Mesenchymal stem cell (in vitro differentiated cells and primary cell): Measurements from ENCODE around the gene NRN1L.
A peak's percentile ranks its signal among the peaks of the same experiment; 100 is the strongest.

Source experiments
- DNase-seq: peaks from one replicate; pipeline ENCODE4 v3.0.0-alpha.2; 2013
- H2AFZ ChIP-seq: one replicate; pipeline ENCODE4 v1.6.1; 2013; ENCODE audit warnings: low read depth, mild to moderate bottlenecking, control low read depth, inconsistent platforms, low read length, moderate library complexity
- H2AK5ac ChIP-seq: 2 replicates; pipeline ENCODE4 v1.6.1; 2013; ENCODE audit warnings: low read length, moderate library complexity, mild to moderate bottlenecking, inconsistent platforms; ENCODE audit not compliant: severe bottlenecking
- H2BK120ac ChIP-seq: one replicate; pipeline ENCODE4 v1.6.1; 2013; ENCODE audit warnings: low read depth, mild to moderate bottlenecking, inconsistent platforms, low read length, moderate library complexity
- H2BK12ac ChIP-seq, 2 experiments: one replicate each; pipeline ENCODE4 v1.6.1; 2013; ENCODE audit warnings: inconsistent platforms in 2 of 2, low read length in 2 of 2, mild to moderate bottlenecking in 2 of 2, moderate library complexity in 2 of 2, control low read depth in 1 of 2
- H2BK15ac ChIP-seq: one replicate; pipeline ENCODE4 v1.6.1; 2013; ENCODE audit warnings: mild to moderate bottlenecking, low read depth, inconsistent platforms; ENCODE audit not compliant: poor library complexity, severe bottlenecking
- H2BK5ac ChIP-seq: 2 replicates; pipeline ENCODE4 v1.6.1; 2013; ENCODE audit warnings: low read depth, mild to moderate bottlenecking, low read length, control low read depth, inconsistent platforms; ENCODE audit not compliant: poor library complexity, severe bottlenecking
- H3K14ac ChIP-seq, 2 experiments: one replicate each; pipeline ENCODE4 v1.6.1; 2013; ENCODE audit warnings: inconsistent platforms in 2 of 2, low read length in 2 of 2, control low read depth in 1 of 2, mild to moderate bottlenecking in 1 of 2, moderate library complexity in 1 of 2
- H3K18ac ChIP-seq, 2 experiments: one replicate each; pipeline ENCODE4 v1.6.1; 2013; ENCODE audit warnings: inconsistent platforms in 2 of 2, low read length in 2 of 2, control low read depth in 1 of 2, low read depth in 1 of 2, mild to moderate bottlenecking in 1 of 2
- H3K23ac ChIP-seq, 2 experiments: one replicate each; pipeline ENCODE4 v1.6.1; 2013; ENCODE audit warnings: inconsistent platforms in 2 of 2, low read length in 2 of 2, mild to moderate bottlenecking in 2 of 2, moderate library complexity in 2 of 2, control low read depth in 1 of 2
- H3K27ac ChIP-seq: 2 replicates; pipeline ENCODE4 v1.5.1; 2013; ENCODE audit warnings: mild to moderate bottlenecking, moderate library complexity, low read length, control low read depth, inconsistent platforms; ENCODE audit not compliant: poor library complexity, severe bottlenecking
- H3K27me3 ChIP-seq, 2 experiments: 2 replicates each; pipeline versions ENCODE4 v1.6.1 to v1.7.0; 2013; ENCODE audit warnings: low read length in 2 of 2, mild to moderate bottlenecking in 2 of 2, moderate library complexity in 2 of 2, control low read depth in 1 of 2, inconsistent platforms in 1 of 2; ENCODE audit not compliant: control insufficient read depth in 1 of 2, insufficient read depth in 1 of 2
- H3K36me3 ChIP-seq, 2 experiments: 2 replicates each; pipeline versions ENCODE4 v1.6.1 to v1.7.0; 2013; ENCODE audit warnings: low read length in 2 of 2, control low read depth in 1 of 2, inconsistent platforms in 1 of 2, low read depth in 1 of 2, mild to moderate bottlenecking in 1 of 2; ENCODE audit not compliant: insufficient read depth in 2 of 2, control insufficient read depth in 1 of 2
- H3K4ac ChIP-seq, 2 experiments: one replicate each; pipeline ENCODE4 v1.6.1; 2013; ENCODE audit warnings: inconsistent platforms in 2 of 2, low read length in 2 of 2, mild to moderate bottlenecking in 2 of 2, moderate library complexity in 2 of 2, control low read depth in 1 of 2, low read depth in 1 of 2
- H3K4me1 ChIP-seq: 2 replicates; pipeline ENCODE4 v1.6.1; 2013; ENCODE audit warnings: low read depth, low read length, control low read depth; ENCODE audit not compliant: control insufficient read depth, insufficient read depth
- H3K4me2 ChIP-seq: 2 replicates; pipeline ENCODE4 v1.6.1; 2013; ENCODE audit warnings: low read length, mild to moderate bottlenecking, inconsistent platforms; ENCODE audit not compliant: poor library complexity, severe bottlenecking
- H3K4me3 ChIP-seq, 2 experiments: 2 replicates each; pipeline versions ENCODE4 v1.5.1 to v1.7.0; 2013; ENCODE audit warnings: low read length in 2 of 2, mild to moderate bottlenecking in 2 of 2, control low read depth in 1 of 2, low read depth in 1 of 2; ENCODE audit not compliant: insufficient read depth in 1 of 2
- H3K79me1 ChIP-seq: replicated peaks from 2 replicates; pipeline ENCODE4 v1.6.1; 2013; ENCODE audit warnings: mild to moderate bottlenecking, control low read depth, low read length, inconsistent platforms; ENCODE audit not compliant: poor library complexity, severe bottlenecking
- H3K9ac ChIP-seq: 2 replicates; pipeline ENCODE4 v1.7.0; 2013; ENCODE audit warnings: mild to moderate bottlenecking, low read length, moderate library complexity
- H3K9me3 ChIP-seq: 2 replicates; pipeline ENCODE4 v1.7.0; 2013; ENCODE audit warnings: mild to moderate bottlenecking, low read length; ENCODE audit not compliant: control insufficient read depth
- H4K8ac ChIP-seq: one replicate; pipeline ENCODE4 v1.6.1; 2013; ENCODE audit warnings: inconsistent platforms, mild to moderate bottlenecking, low read length, moderate library complexity
- H4K91ac ChIP-seq: one replicate; pipeline ENCODE4 v1.6.1; 2013; ENCODE audit warnings: mild to moderate bottlenecking, low read length, inconsistent platforms
- WGBS: methylation state at CpG from one replicate; pipeline ENCODE4 v1.1.7; 2013; ENCODE audit warnings: mixed read lengths; 5-methylcytosine and 5-hydroxymethylcytosine counted together

The NRN1L gene

DNA sequence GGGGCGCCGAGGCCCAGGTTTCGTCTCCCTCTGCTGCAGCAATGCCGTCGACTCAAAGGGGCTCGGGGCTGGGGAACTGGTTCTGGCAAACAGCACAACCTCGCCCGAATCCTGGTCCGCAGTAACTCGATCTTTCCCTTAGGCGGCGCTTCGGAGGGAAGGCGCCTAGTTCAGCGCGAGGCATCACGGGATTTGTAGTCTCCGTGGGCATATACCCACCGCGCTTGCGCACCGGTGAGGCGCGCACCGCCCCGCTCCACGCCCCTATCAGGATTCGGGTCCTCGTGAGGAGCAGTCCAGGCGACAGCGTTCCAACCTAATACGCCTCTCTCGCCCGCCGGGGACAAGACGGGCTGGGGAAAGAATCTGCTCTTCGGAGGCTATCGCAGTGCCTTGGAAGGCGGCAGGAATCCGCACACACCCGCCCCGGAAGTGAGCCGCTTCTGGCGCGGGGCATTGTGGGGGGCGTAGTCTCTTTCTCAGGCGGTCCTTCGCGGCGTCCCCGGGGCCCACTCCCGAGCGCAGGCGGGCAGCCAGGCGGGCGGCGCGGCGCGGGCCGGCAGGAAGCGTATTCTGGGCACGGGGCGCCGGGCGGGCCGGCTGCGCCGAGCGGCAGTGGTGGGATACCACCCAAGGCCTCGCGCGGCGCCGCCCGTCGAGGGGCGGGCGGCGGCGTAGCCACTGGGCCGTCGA is 42.7 kb upstream of the NRN1L start, which contains the start of gene THAP11:
Gene THAP11, plus strand, starts transcription at position 505 of the 693 bp plus-strand sequence. CDS start 235 bp downstream, outside the sequence.
- Histone ChIP-seq H2BK120ac (peak within 1 kb of the TSS; percentile 98), H4K8ac (peak within 1 kb of the TSS; percentile 99), H2BK12ac (peak within 1 kb of the TSS; percentile 84 to 96), H2AFZ (peak within 1 kb of the TSS; percentile 92), H3K4me2 (peak within 1 kb of the TSS; percentile 70), H2AK5ac (no peak within 1 kb of the TSS), H2BK15ac (peak within 1 kb of the TSS; percentile 99), H3K9me3 (no peaks in the 10 kb centered on the region), H3K36me3 (peaks cover 4 to 9% of the 10 kb centered on the region in 2 experiments), H2BK5ac (peak within 1 kb of the TSS; percentile 97), H3K27ac (peak within 1 kb of the TSS; percentile 99), H4K91ac (peak within 1 kb of the TSS; percentile 98), H3K14ac (peak within 1 kb of the TSS in 1 of 2 experiments; percentile 96), H3K18ac (peak within 1 kb of the TSS; percentile 97 to 100), H3K4ac (peak within 1 kb of the TSS; percentile 92 to 96), H3K23ac (peak within 1 kb of the TSS; percentile 43 to 74), H3K79me1 (peaks cover 5% of the 10 kb centered on the region), H3K9ac (peak within 1 kb of the TSS; percentile 98), H3K4me3 (peak within 1 kb of the TSS; percentile 89 to 92), H3K4me1 (peaks cover 19% of the 10 kb centered on the region), H3K27me3 (no peaks in the 10 kb centered on the region)
- DNase-seq: peak; percentile 95
- under 1% methylated on average over 82 of the region's 83 CpGs for WGBS

DNA sequence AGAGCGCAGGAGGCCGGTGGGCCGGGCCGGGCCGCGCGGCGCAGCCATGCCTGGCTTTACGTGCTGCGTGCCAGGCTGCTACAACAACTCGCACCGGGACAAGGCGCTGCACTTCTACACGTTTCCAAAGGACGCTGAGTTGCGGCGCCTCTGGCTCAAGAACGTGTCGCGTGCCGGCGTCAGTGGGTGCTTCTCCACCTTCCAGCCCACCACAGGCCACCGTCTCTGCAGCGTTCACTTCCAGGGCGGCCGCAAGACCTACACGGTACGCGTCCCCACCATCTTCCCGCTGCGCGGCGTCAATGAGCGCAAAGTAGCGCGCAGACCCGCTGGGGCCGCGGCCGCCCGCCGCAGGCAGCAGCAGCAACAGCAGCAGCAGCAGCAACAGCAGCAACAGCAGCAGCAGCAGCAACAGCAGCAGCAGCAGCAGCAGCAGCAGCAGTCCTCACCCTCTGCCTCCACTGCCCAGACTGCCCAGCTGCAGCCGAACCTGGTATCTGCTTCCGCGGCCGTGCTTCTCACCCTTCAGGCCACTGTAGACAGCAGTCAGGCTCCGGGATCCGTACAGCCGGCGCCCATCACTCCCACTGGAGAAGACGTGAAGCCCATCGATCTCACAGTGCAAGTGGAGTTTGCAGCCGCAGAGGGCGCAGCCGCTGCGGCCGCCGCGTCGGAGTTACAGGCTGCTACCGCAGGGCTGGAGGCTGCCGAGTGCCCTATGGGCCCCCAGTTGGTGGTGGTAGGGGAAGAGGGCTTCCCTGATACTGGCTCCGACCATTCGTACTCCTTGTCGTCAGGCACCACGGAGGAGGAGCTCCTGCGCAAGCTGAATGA is 42.0 kb upstream of the NRN1L start:
- peak overlapping the region in 1 of 2 experiments; percentile 70 for H2BK12ac ChIP-seq
- no peak overlapping the region for H2AK5ac ChIP-seq
- H4K91ac ChIP-seq: peak overlapping the region; percentile 88
- peak overlapping the region; percentile 43 to 74 for H3K23ac ChIP-seq
- H3K4me1 ChIP-seq: peaks cover 19% of the 10 kb centered on the region
- peak overlapping the region; percentile 70 for H3K4me2 ChIP-seq
- DNase-seq: peak; percentile 82
- H4K8ac ChIP-seq: peak overlapping the region; percentile 91
- peak overlapping the region in 1 of 2 experiments; percentile 74 for H3K14ac ChIP-seq
- peak overlapping the region; percentile 99 for H2BK15ac ChIP-seq
- peaks cover 5% of the 10 kb centered on the region for H3K79me1 ChIP-seq
- peaks cover 4 to 9% of the 10 kb centered on the region in 2 experiments for H3K36me3 ChIP-seq
- no peak overlapping the region for H2BK120ac ChIP-seq
- no peaks in the 10 kb centered on the region for H3K9me3 ChIP-seq
- H2BK5ac ChIP-seq: peak overlapping the region; percentile 97
- peak overlapping the region; percentile 34 for H3K27ac ChIP-seq
- peak overlapping the region; percentile 89 to 92 for H3K4me3 ChIP-seq
- H2AFZ ChIP-seq: peak overlapping the region; percentile 10
- no peaks in the 10 kb centered on the region for H3K27me3 ChIP-seq
- peak overlapping the region; percentile 98 for H3K9ac ChIP-seq
- H3K4ac ChIP-seq: peak overlapping the region; percentile 92 to 96
- WGBS: under 1% methylated on average over 63 of the region's 67 CpGs
- peak overlapping the region; percentile 97 to 100 for H3K18ac ChIP-seq

DNA sequence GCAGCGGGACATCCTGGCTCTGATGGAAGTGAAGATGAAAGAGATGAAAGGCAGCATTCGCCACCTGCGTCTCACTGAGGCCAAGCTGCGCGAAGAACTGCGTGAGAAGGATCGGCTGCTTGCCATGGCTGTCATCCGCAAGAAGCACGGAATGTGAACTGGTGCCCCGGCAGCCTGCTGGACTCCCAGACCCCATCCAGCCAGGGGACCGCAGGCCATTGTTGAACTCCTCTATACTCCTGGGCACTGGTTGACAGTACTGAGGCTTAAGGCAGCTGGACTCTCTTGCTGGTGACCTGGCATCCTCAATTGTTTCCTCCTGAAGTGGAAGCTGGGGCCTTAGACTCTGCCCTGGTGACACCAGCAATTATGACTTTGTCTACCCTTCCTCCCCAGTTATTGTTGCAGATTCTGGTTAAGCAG is 41.3 kb upstream of the NRN1L start:
- Histone ChIP-seq H3K9ac (peak overlapping the region; percentile 98), H4K91ac (peak overlapping the region; percentile 11), H3K14ac (peak overlapping the region in 1 of 2 experiments; percentile 74), H3K18ac (peak overlapping the region; percentile 58 to 76), H3K4me2 (peak overlapping the region; percentile 70), H2AK5ac (no peak overlapping the region), H2BK5ac (no peak overlapping the region), H3K27me3 (no peaks in the 10 kb centered on the region), H2AFZ (no peak overlapping the region), H2BK12ac (no peak overlapping the region), H3K27ac (peak overlapping the region; percentile 24), H3K4me1 (peaks cover 22% of the 10 kb centered on the region), H3K36me3 (peaks cover 4 to 9% of the 10 kb centered on the region in 2 experiments), H3K4me3 (peak overlapping the region; percentile 89 to 92), H3K9me3 (no peaks in the 10 kb centered on the region), H2BK15ac (no peak overlapping the region), H3K79me1 (peaks cover 5% of the 10 kb centered on the region), H4K8ac (peak overlapping the region; percentile 12), H3K4ac (peak overlapping the region; percentile 19 to 35), H2BK120ac (no peak overlapping the region), H3K23ac (peak overlapping the region in 1 of 2 experiments; percentile 94)
- peak; percentile 66 for DNase-seq
- 24% methylated on average over 11 of the region's 11 CpGs for WGBS
